Globus pallidus (tissue), 1 donor: Measurements from ENCODE around the gene FRMD8.
"Not testable (repeated sequence)": the region's sequence is repeated elsewhere in the genome, so short reads cannot be mapped to it uniquely, and the experiment has no call there.

Experiments used
- DNase-seq: peaks from one replicate; pipeline ENCODE4 v3.0.0-alpha.2; 2015; ENCODE audit warnings: low spot score

The FRMD8 gene

DNA sequence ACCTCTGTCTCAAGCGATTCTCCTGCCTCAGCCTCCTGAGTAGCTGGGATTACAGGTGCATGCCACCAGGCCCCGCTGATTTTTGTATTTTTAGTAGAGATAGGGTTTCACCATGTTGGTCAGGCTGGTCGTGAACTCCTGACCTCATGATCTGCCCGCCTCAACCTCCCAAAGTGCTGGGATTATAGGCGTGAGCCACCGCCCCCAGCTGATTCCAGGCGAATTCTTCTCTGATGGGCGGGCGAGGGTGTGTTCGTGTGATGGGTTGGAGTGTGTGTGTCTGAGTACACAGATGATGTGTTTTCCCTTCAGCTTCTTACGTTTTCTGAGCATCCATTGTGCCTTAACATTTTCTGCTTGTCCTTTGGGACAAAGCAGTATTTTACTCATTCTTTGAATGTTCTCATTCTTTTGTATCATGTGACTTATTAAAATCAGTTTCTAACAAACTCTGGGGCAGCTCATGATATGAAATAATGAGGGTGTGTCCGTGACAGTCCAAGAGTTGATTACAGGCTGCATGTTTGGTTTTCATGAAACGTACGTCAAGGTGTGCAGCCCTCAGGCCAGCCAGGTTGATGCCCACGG lies 26.7 kb downstream of the FRMD8 start:
- DNase-seq, result not testable (repeated sequence)

DNA sequence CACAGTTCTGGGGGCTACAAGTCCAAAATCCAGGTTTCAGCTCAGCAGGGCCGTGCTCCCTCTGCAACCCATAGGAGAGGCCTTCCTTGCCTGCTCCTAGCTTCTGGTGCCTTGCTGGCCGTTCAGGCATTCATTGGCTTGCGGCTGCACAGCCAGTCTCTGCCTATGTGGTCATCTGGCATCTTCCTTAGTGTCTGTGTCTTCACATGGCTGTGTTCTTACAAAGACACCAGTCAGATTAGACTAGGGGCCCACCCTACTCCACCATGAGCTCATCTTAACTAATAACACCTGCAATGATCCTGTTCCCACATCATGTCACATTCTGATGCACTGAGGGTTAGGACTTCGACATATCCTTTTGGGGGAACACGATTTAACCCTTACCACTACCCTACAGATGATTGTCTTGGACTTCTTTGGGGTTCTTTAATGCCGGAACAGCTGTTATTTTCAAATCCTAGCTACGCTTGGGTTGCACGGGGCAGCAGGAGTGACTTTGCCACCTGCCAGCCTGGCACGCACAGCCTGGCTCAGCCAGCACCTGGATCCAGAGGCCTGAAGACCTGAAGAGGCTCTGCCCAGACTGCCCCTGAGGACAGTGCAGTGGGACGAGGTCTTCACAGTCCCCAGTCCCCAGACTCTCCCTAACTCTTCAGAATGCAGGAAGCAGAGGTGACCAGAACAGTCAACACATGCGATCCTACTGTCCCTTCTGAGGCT lies 28.5 kb downstream of the FRMD8 start:
- DNase-seq, result peak; percentile 52

DNA sequence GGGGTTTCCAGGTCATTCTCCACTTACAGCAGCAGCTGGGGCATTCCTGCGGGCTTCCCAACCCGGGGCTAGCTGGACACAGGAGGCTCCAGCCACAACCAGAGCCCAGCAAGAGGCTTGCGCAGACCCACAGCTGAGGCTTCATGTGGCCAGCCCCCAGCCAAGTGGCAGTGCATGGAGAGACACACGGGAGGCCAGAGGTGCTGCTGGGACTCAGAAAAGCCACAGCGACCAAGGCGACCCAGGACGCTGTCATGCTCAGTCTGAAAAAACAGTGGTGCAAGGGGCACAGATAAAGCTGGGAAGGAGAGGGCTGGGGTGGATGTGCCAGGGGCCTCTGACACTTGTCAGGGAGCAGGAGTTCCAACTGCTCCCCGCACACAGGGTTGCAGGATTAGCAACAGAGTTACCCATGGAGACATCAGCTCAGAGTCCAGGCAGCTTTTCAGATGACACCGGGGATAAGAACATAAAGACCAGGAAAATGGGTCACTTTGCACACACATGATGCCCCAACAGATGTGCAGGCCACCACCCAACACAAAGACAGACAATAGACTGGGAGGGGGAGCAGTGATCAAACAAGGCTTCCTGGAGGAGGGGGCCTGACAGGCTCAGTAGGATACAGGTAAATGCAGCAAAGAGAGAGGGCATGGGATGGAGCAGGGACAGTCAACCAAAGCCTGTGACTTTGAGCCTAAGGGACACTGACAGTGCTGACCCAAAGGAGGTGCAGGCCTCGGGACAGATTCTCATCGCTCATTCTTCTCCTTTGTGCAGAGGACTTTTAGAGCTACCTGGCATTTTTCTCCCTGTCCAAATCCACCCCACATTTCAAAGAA lies 29.3 kb downstream of the FRMD8 start:
- DNase-seq, result no peak

DNA sequence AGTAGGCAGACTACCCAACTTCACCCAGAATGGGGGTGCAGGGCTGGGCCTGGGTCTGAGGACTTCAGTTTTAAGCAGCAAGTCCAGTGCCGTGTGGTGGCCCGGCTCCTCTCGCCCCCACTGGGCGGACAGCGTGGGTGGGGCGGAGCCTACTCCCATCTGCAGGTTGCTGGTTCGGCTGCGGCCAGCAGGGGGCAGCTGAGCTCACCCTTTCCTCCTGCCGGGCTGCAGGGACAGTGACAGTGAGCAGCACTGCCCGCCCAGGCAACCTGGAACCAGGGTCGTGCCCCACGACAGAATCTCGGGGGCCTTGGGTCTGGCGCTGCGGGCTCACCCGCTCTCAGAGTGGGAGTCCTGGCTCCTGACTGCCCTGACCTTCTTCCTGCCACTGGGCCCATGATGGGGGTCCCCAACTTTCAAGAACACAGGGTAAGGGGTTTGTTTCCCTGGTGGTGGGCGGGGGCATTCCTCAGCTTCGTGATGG lies 29.9 kb downstream of the FRMD8 start:
- peak; percentile 91 for DNase-seq

GRCh38 chr11:65416841-65417701 lies 30.6 kb downstream of the FRMD8 start:
- DNase-seq, result no peak

DNA sequence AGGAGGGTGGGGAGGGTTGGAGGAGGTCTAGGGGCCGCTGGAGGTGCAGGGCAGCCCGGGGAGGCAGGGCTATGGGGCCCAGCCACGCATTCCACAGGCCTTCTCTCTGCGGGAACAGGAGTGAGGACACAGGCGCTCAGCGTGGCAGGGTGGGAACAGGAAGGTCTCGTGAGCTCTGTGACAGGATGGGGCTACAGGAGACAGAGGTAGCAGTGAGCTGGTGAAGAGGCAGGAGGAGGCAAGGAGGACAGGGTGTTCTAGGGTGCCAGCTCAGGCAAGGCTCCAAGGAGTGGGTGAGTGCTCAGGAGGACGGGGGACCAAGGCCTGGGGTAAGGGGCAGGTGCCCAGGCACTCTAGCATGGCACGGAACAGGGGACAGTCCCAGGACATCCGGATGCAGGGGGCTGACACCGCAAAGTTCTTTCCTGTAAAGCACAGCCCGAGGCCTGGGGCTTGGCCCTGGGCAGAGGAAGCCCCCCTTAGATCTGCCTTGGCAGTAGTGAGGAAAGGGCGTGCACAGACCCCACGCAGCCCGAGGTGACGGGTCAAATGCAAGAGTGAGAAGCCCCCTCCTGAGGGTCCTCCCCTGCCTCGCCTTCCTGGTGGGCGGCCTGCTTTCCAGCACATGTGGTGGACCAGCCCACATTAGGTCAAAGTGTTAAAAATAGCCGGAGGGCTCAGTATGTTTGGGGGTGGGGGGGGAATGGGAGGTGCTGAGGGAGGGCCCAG lies 31.4 kb downstream of the FRMD8 start:
- no peak for DNase-seq

GRCh38 chr11:65418431-65418680 lies 31.9 kb downstream of the FRMD8 start:
- DNase-seq, result no peak

- DNase-seq, result peak; percentile 94
Measured at GRCh38 chr11:65418681-65419459, 32.4 kb downstream of the FRMD8 start.

GRCh38 chr11:65419460-65419771 lies 33.0 kb downstream of the FRMD8 start:
- no peak for DNase-seq

GRCh38 chr11:65419772-65420481 lies 33.5 kb downstream of the FRMD8 start:
- DNase-seq, result peak; percentile 94

- no peak for DNase-seq
Measured at GRCh38 chr11:65420506-65420905, 34.1 kb downstream of the FRMD8 start.

- DNase-seq, result peak; percentile 93
Measured at GRCh38 chr11:65420979-65421793, 34.7 kb downstream of the FRMD8 start.

GRCh38 chr11:65421794-65422632 lies 35.6 kb downstream of the FRMD8 start:
- peak; percentile 95 for DNase-seq

GRCh38 chr11:65422633-65423515 lies 36.4 kb downstream of the FRMD8 start, which contains the start of gene NEAT1:
NEAT1 (plus strand) TSS chr11:65422798.
- peak; percentile 96 for DNase-seq

DNA sequence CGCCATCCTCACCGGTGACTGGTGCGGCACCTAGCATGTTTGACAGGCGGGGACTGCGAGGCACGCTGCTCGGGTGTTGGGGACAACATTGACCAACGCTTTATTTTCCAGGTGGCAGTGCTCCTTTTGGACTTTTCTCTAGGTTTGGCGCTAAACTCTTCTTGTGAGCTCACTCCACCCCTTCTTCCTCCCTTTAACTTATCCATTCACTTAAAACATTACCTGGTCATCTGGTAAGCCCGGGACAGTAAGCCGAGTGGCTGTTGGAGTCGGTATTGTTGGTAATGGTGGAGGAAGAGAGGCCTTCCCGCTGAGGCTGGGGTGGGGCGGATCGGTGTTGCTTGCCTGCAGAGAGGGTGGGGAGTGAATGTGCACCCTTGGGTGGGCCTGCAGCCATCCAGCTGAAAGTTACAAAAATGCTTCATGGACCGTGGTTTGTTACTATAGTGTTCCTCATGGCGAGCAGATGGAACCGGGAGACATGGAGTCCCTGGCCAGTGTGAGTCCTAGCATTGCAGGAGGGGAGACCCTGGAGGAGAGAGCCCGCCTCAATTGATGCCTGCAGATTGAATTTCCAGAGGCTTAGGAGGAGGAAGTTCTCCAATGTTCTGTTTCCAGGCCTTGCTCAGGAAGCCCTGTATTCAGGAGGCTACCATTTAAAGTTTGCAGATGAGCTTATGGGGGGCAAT lies 37.2 kb downstream of the FRMD8 start:
- no peak for DNase-seq
